Astrocyte of the spinal cord (primary cell): ENCODE data around the gene GALNT10.

Experiments used
- DNase-seq: peaks from one replicate; pipeline ENCODE4 v3.0.0; 2011; ENCODE audit warnings: low read depth, low spot score
- H3K4me3 ChIP-seq: 2 replicates; pipeline ENCODE4 v1.5.1; 2011; ENCODE audit warnings: low read depth, mild to moderate bottlenecking, low read length, moderate library complexity
- CTCF ChIP-seq: IDR thresholded peaks from 2 replicates; pipeline ENCODE4 v1.5.1; 2012; ENCODE audit warnings: low read depth, mild to moderate bottlenecking, low read length, inconsistent platforms
- in situ Hi-C: cut with HindIII; loops from 2 replicates; pipeline ENCODE4 v1.10.0; 2017; ENCODE audit warnings: low sequenced_read_pairs

GALNT10 gene

DNA sequence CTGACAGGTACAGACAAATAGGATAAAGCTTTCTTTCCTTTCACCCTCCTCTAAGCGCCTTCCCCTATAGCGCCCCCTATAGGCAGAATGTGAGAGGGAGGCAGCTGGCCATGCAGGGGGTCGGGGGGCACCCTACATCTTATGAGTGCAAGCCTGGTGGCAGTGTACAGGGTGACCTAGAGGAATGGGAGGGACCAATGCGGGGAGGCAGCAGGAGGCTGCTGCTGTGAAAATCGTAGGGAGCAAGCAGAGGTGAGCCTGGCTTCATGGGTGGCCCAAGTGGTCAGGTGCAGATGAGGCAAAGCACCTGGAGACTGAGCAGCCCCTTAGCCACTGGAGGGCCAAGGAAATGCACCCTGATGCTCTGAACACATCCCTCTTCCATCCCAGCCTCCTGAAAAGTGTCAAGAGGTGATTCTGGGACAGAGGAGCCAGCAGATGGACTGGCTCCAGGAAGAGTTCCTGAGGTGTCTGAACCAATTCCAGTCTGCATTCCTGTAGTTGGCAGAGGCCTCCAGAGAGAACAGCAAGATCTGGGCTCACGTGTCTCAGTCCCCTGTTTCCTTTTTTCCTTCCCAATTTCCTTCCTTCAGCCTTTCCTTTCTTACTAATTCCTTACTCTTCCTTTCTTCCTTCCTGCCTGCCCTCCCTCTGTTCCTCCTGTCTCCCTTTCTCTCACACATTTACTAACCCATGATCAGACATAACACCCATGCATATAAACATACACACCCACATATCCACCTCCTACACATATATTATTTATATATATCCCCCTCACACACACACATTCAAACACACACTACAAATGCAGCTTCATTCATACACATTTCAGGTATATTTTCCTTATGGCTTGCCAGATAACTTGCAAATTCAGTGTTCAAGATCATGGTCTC lies 32.8 kb upstream of the GALNT10 start:
- H3K4me3 ChIP-seq: no peak overlapping the region
- peak; percentile 43 for TF ChIP-seq CTCF
- in situ Hi-C loops: no loop called here
- DNase-seq: no peak

DNA sequence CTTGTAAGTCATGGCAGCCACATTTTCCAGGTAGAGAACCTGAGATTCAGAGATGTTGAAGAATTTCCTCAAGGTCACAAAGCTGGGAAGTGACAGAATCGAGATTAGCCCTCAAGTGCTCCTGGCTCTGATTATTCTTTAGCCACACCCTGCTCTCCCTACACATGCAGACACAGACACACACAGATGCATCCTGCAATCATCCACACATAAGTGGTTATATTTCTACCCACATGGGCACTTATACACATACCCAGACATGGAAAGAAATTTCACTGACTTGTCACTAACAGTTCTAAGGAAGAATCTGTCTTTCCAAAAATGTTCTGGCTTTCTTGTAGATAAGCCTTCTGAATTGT lies 32.2 kb upstream of the GALNT10 start:
- no peak overlapping the region for H3K4me3 ChIP-seq
- in situ Hi-C loops: no loop called here
- no peak for DNase-seq
- TF ChIP-seq CTCF: no peak

DNA sequence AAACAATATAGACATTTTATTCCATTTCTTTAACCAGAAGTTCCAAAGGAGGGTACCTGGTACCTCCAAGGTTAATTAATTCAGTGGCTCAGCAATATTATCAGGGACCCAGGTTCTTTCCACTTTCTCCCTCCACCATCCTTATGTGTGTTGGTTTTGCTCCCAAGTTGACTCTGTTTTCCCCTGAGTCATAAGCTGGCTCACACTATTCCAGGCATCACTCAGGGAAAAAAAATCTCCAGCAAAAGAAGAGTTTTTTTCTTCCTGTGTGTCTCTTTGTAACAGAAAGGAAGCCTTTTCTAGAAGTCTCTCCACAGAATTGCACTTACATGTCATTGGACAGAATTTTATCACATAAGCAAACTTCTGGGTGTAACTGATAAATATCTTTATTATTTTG lies 31.2 kb upstream of the GALNT10 start:
- TF ChIP-seq CTCF: no peak
- no peak overlapping the region for H3K4me3 ChIP-seq
- peak; percentile 35 for DNase-seq
- in situ Hi-C loops: no loop called here

DNA sequence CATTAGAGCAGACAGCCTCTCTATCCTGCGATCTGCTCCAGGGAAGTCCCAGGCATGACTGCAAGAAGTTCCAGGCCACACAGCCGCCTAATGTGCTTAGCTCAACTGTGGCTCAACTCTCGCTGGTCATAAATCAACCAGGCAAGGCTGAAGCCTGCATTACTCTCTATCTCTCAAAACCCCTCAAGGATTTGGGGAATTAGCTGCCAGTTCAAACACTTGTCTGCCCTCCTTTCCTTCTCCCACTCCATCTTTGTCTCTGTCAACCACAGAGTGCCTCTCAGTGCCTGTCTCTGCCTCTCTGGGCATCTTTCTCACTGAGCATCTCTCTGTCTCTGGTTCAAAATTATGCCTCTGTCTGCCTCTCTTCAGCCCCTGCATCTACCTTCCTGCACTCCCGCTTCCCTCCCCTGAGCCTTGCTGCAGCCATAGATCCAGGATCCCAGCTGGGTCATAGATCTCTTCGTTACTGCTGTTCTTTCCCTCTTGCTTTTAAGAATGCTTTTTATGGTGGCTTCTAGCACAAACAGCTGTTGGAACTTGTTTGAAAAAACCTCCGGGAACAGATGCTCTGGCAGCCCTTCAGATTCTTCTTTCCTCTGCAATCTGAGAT lies 27.9 kb upstream of the GALNT10 start:
- in situ Hi-C loops: no loop called here
- no peak overlapping the region for H3K4me3 ChIP-seq
- DNase-seq: no peak
- TF ChIP-seq CTCF: no peak

- TF ChIP-seq CTCF: no peak
- DNase-seq: no peak
- in situ Hi-C loops: no loop called here
- no peak overlapping the region for H3K4me3 ChIP-seq
Observed at GRCh38 chr5:154163327-154164248, 26.9 kb upstream of the GALNT10 start.

DNA sequence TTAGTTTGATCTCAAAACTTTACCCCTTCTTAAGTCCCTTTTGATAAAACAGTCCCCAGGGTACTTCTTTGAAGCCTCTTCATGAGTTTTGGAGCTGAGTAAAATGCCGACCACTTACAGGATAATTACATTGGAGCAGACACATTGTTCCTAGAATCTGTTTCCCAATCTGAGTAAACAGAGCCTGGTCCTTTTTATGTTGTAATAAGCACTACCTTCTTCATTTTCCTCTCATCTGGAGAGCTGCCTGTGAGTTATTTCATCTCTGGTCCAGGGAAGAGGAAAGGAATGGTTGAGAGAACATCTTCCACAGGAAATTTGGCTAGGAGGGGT lies 26.3 kb upstream of the GALNT10 start:
- no peak for TF ChIP-seq CTCF
- no peak overlapping the region for H3K4me3 ChIP-seq
- in situ Hi-C loops: no loop called here
- no peak for DNase-seq
